Erythroblast (primary cell): ENCODE measurements around the gene MICAL2.

Experiments
- GATA1 ChIP-seq: IDR thresholded peaks from 2 replicates; pipeline ENCODE4 v1.6.1; 2011; ENCODE audit warnings: low read depth, mild to moderate bottlenecking, control low read depth, low read length, moderate library complexity
- POLR2A ChIP-seq: IDR thresholded peaks from 2 replicates; pipeline ENCODE4 v1.6.1; 2011; ENCODE audit warnings: mild to moderate bottlenecking, low read length

- TF ChIP-seq POLR2A (no peak), GATA1 (no peak)
These were observed 30.4 kb upstream of the MICAL2 start for GRCh38 chr11:12079726-12080556.
